ENCODE data around the gene GOLPH3L. TPM values are rescaled to one million over a fixed set of nuclear protein-coding genes. Genes with fewer than 3 reads are reported as not detected.

The GOLPH3L gene
- polyA plus RNA-seq, 2 of the 4 experiments (the other 2 are of a cell fraction), result 32.3 to 41.8 TPM

DNA sequence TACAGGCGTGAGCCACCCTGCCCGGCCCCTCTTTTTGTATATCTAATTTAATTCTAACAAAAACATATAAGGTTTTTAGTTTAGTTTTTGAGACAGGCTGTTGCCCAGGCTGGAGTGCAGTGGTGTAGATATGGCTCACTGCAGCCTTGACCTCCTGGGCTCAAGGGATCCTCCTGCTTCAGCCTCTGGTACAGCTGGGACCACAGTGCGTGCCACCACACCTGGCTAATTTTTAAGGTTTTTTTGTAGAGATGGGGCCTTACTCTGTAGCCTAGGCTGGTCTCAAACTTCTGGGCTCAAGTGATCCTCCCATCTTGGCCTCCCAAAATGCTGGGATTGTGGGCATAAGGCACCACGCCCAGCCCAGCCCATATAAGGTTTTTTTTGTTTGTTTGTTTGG lies 86.4 kb downstream of the GOLPH3L start:
- POLR2A ChIA-PET, result interaction anchor here (2.2 to 2.3 kb wide), 2 partner anchors 19 to 48 kb away, joined by 7 read pairs; partner anchors contain the start of gene ENSA
- 86% methylated on average over 4 of the region's 4 CpGs for WGBS (ENCODE audit: missing lambda C conversion rate)
- H3K4me2 ChIP-seq, result peak overlapping the region; percentile 72
- CTCF ChIA-PET, result interaction anchor here (1.2 to 9.7 kb wide), 3 partner anchors 11 to 50 kb away, joined by 4 to 53 read pairs (median 48); partner anchors contain the start of gene ENSA
- FAIRE-seq (no peak), ATAC-seq (no peak), DNase-seq (ENCODE audit: low read depth in 1 of 2, low spot score in 1 of 2) (no peak)
- H3K9me3 ChIP-seq, result peaks cover 2% of the 10 kb centered on the region; the same call in 1 of the 3 replicates
- H3K27ac ChIP-seq, result peak overlapping the region; percentile 89 to 95
- TF ChIP-seq KDM5A (IDR thresholded peaks at IDR 0.05) (no peak), TFCP2L1 (CRISPR knock-in tag; IDR thresholded peaks at IDR 0.05) (no peak), GATA3 (IDR thresholded peaks at IDR 0.05; ENCODE audit: borderline replicate concordance) (no peak), MAZ (IDR thresholded peaks at IDR 0.05; ENCODE audit: borderline replicate concordance, low read depth, low read length) (no peak), HDAC2 (IDR thresholded peaks at IDR 0.05) (no peak), FOSB (CRISPR knock-in tag; IDR thresholded peaks at IDR 0.05) (no peak), HMGXB4 (CRISPR knock-in tag; IDR thresholded peaks at IDR 0.05; ENCODE audit: borderline replicate concordance) (no peak), RCOR1 (IDR thresholded peaks at IDR 0.05; ENCODE audit: low read depth, low read length) (no peak), CBX2 (IDR thresholded peaks at IDR 0.05; ENCODE audit: borderline replicate concordance, low read depth) (no peak), JUNB (IDR thresholded peaks at IDR 0.05) (no peak), NR3C1 (IDR thresholded peaks at IDR 0.05) (no peak), RARB (CRISPR knock-in tag; IDR thresholded peaks at IDR 0.05) (no peak)
- TF ChIP-seq, protein P1, sequence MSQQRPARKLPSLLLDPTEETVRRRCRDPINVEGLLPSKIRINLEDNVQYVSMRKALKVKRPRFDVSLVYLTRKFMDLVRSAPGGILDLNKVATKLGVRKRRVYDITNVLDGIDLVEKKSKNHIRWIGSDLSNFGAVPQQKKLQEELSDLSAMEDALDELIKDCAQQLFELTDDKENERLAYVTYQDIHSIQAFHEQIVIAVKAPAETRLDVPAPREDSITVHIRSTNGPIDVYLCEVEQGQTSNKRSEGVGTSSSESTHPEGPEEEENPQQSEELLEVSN (IDR thresholded peaks at IDR 0.05; ENCODE audit: borderline replicate concordance, low read depth), result no peak
- TF ChIP-seq, protein P2, sequence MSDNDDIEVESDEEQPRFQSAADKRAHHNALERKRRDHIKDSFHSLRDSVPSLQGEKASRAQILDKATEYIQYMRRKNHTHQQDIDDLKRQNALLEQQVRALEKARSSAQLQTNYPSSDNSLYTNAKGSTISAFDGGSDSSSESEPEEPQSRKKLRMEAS (IDR thresholded peaks at IDR 0.05), result no peak
- peaks cover 62% of the 10 kb centered on the region for H3K4me1 ChIP-seq
- H3K4me3 ChIP-seq, result no peak overlapping the region

GRCh38 chr1:150609732-150610131 lies 87.2 kb downstream of the GOLPH3L start:
- POLR2A ChIA-PET, result interaction anchor here (1.0 to 2.2 kb wide), 2 partner anchors 30 to 48 kb away, joined by 4 to 7 read pairs; partner anchors contain the start of gene MCL1
- DNase-seq (ENCODE audit: low read depth in 1 of 2, low spot score in 1 of 2), result no peak
- Histone ChIP-seq H3K27ac (peak overlapping the region; percentile 89 to 95), H3K4me3 (no peak overlapping the region), H3K9me3 (peaks cover 2% of the 10 kb centered on the region; the same call in 1 of the 3 replicates), H3K4me1 (peaks cover 61% of the 10 kb centered on the region), H3K4me2 (no peak overlapping the region)
- ATAC-seq, result no peak
- CTCF ChIA-PET, result interaction anchor here (0.6 to 9.7 kb wide), 6 partner anchors 11 to 723 kb away, joined by 3 to 53 read pairs (median 4); partner anchors contain the start of gene ENSA
- 90% methylated on average over 2 of the region's 2 CpGs for WGBS (ENCODE audit: missing lambda C conversion rate)
- TF ChIP-seq ESRRA (IDR thresholded peaks at IDR 0.05; ENCODE audit: borderline replicate concordance, low read length) (no peak), HOXB13 (CRISPR knock-in tag; IDR thresholded peaks at IDR 0.05; ENCODE audit: low read depth) (no peak), HDAC2 (IDR thresholded peaks at IDR 0.05) (no peak), MYC (IDR thresholded peaks at IDR 0.05; ENCODE audit: borderline replicate concordance, low read length) (no peak), FOSB (CRISPR knock-in tag; IDR thresholded peaks at IDR 0.05) (no peak), JUN (IDR thresholded peaks at IDR 0.05) (no peak), CBX2 (IDR thresholded peaks at IDR 0.05; ENCODE audit: borderline replicate concordance, low read depth) (no peak), USF2 (IDR thresholded peaks at IDR 0.05) (no peak), MAZ (IDR thresholded peaks at IDR 0.05; ENCODE audit: borderline replicate concordance, low read depth, low read length) (no peak), ZNF302 (CRISPR knock-in tag; IDR thresholded peaks at IDR 0.05) (no peak), NR3C1 (IDR thresholded peaks at IDR 0.05) (no peak), PHF8 (IDR thresholded peaks at IDR 0.05; ENCODE audit: borderline replicate concordance, low read depth) (no peak), CHD4 (IDR thresholded peaks at IDR 0.05; ENCODE audit: borderline replicate concordance) (no peak), SREBF2 (IDR thresholded peaks at IDR 0.05) (no peak), CBX8 (IDR thresholded peaks at IDR 0.05) (no peak), FOSL2 (IDR thresholded peaks at IDR 0.05) (no peak), FOSL2 (CRISPR knock-in tag; IDR thresholded peaks at IDR 0.05) (no peak)
- TF ChIP-seq, protein P2 (IDR thresholded peaks at IDR 0.05), result no peak
- FAIRE-seq, result no peak

Measured in A549 (cell line).